PFSK-1 (cell line): ENCODE results near the gene PSTK.

Experiments
- FOXP2 ChIP-seq: optimal IDR thresholded peaks from 2 replicates; pipeline ENCODE3; 2011; ENCODE audit warnings: borderline replicate concordance, control low read depth, inconsistent platforms; ENCODE audit not compliant: insufficient read depth; ENCODE audit errors: extremely low read length, extremely low read depth
- POLR2AphosphoS5 ChIP-seq: IDR thresholded peaks from 2 replicates; pipeline ENCODE4 v1.6.1; 2012; ENCODE audit warnings: low read depth, mild to moderate bottlenecking, control low read depth, low read length, moderate library complexity
- REST ChIP-seq, 2 experiments: IDR thresholded peaks; 2 replicates each; pipeline versions ENCODE4 v1.6.1 to v1.8.0; 2011 to 2012; ENCODE audit warnings: low read depth in 2 of 2, low read length in 2 of 2, control low read depth in 1 of 2, inconsistent platforms in 1 of 2, mild to moderate bottlenecking in 1 of 2, moderate library complexity in 1 of 2; ENCODE audit not compliant: insufficient read depth in 1 of 2
- SIN3A ChIP-seq: IDR thresholded peaks from 2 replicates; pipeline ENCODE4 v1.6.1; 2012; ENCODE audit warnings: mild to moderate bottlenecking, low read length, moderate library complexity, borderline replicate concordance; ENCODE audit not compliant: insufficient read depth
- TAF1 ChIP-seq: IDR thresholded peaks from 2 replicates; pipeline ENCODE4 v1.6.1; 2012; ENCODE audit warnings: low read length, control low read depth, borderline replicate concordance; ENCODE audit not compliant: insufficient read depth

PSTK gene

GRCh38 chr10:123011987-123012386, 31.8 kb downstream of the PSTK start:
- TF ChIP-seq REST (IDR thresholded peaks at IDR 0.05; ENCODE audit: insufficient read depth in 1 of 2, low read depth in 2 of 2, low read length in 2 of 2): no peak
- TF ChIP-seq TAF1: no peak
- no peak for TF ChIP-seq SIN3A
- TF ChIP-seq FOXP2: no peak
- TF ChIP-seq POLR2AphosphoS5: no peak

GRCh38 chr10:123013456-123014419, 33.5 kb downstream of the PSTK start:
- TF ChIP-seq POLR2AphosphoS5 (no peak), TAF1 (no peak), FOXP2 (no peak), SIN3A (no peak), REST (IDR thresholded peaks at IDR 0.05; ENCODE audit: insufficient read depth in 1 of 2, low read depth in 2 of 2, low read length in 2 of 2) (no peak)

GRCh38 chr10:123014772-123015171, 34.6 kb downstream of the PSTK start:
- TF ChIP-seq FOXP2: no peak
- no peak for TF ChIP-seq REST (IDR thresholded peaks at IDR 0.05; ENCODE audit: insufficient read depth in 1 of 2, low read depth in 2 of 2, low read length in 2 of 2)
- no peak for TF ChIP-seq POLR2AphosphoS5
- no peak for TF ChIP-seq TAF1
- no peak for TF ChIP-seq SIN3A

- TF ChIP-seq REST (IDR thresholded peaks at IDR 0.05; ENCODE audit: insufficient read depth in 1 of 2, low read depth in 2 of 2, low read length in 2 of 2): no peak
- TF ChIP-seq TAF1: no peak
- no peak for TF ChIP-seq FOXP2
- no peak for TF ChIP-seq POLR2AphosphoS5
- TF ChIP-seq SIN3A: no peak
Observed at GRCh38 chr10:123016228-123016627, 36.0 kb downstream of the PSTK start.
